Adrenal gland (tissue), 5 donors: ENCODE data around the gene PYGB.

Experiments
- POLR2A ChIP-seq, 2 donors: fragments of 450-650 bp; IDR thresholded peaks; one replicate each; pipeline ENCODE4 v1.6.1; 2017; ENCODE audit warnings: antibody characterized with exemption in 2 of 2, mild to moderate bottlenecking in 2 of 2, moderate library complexity in 1 of 2
- TF ChIP-seq, protein P1 (sequence below), 6 experiments: fragments of 450-650 bp in 4 of 6; fragments of 200-600 bp in 2 of 6; sonication (generic) in 1 of 6; IDR thresholded peaks; 1 replicate in 5 of 6; 2 replicates in 1 of 6; pipeline versions ENCODE4 v1.5.1 to v1.8.0; 2016 to 2021; ENCODE audit warnings: antibody characterized with exemption in 6 of 6, mild to moderate bottlenecking in 2 of 6, moderate library complexity in 1 of 6
- donor health status: DM: no; HTN: no; CAD: no.

DNA sequence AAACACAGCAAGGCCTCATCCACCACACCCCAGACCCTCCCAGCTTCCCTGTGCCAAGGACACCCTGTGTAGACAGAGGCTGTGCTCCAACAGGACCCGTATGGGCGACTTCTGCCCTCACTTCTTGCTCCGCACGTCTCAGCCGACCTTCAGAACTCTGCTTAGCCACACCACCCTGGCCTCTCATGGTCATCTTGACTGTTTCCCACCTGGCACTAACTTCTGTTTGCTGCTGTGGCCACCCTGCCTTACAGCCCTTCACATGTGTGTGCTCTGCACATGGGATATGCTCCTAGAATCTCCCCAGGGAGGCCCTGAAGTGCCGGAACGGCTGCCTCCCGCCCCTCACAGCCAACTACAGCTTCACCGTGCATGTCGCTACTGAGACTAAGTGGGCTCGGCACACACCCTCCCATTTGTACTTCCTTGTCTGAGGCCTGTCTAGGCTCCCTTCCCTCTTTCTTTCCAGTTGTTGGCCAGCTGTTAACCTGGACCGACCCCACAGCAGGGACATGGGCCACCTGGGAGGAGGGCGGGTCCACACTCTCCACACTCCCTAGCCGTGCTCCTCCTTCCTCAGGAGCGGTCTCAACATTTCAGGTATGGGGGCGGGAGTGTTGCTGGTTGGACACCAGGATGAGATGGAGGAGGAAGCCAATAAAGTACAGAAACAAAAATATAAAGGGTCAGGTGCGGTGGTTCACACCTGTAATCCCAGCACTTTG is 69.6 kb downstream of the PYGB start:
- TF ChIP-seq, protein P1, sequence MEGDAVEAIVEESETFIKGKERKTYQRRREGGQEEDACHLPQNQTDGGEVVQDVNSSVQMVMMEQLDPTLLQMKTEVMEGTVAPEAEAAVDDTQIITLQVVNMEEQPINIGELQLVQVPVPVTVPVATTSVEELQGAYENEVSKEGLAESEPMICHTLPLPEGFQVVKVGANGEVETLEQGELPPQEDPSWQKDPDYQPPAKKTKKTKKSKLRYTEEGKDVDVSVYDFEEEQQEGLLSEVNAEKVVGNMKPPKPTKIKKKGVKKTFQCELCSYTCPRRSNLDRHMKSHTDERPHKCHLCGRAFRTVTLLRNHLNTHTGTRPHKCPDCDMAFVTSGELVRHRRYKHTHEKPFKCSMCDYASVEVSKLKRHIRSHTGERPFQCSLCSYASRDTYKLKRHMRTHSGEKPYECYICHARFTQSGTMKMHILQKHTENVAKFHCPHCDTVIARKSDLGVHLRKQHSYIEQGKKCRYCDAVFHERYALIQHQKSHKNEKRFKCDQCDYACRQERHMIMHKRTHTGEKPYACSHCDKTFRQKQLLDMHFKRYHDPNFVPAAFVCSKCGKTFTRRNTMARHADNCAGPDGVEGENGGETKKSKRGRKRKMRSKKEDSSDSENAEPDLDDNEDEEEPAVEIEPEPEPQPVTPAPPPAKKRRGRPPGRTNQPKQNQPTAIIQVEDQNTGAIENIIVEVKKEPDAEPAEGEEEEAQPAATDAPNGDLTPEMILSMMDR (IDR thresholded peaks at IDR 0.05): no peak
- TF ChIP-seq POLR2A (IDR thresholded peaks at IDR 0.05): no peak
